B cell (primary cell): ENCODE measurements around the gene NAP1L5. TPM values are rescaled to one million over a fixed set of nuclear protein-coding genes. Genes with fewer than 3 reads are reported as not detected.

Experiments
- ATAC-seq: fragments of 200-7000 bp; cut with Tn5 transposase; one replicate; pipeline ENCODE4 v1.10.0; 2021; ENCODE audit warnings: low read depth, mild to moderate bottlenecking, moderate number of reproducible peaks, moderate library complexity
- CTCF ChIA-PET: fragments of 350-600 bp; sonication (Branson Sonifier 250); formaldehyde crosslinking; loops from one replicate; lab custom pipeline; 2021; ENCODE audit warnings: antibody characterized with exemption, inconsistent platforms; lab: Charles Lee
- POLR2A ChIA-PET: fragments of 350-600 bp; sonication (Branson Sonifier 250); formaldehyde crosslinking; loops from one replicate; lab custom pipeline; 2021; ENCODE audit warnings: antibody characterized with exemption; lab: Charles Lee
- DNase-seq: peaks from one replicate; pipeline ENCODE4 v3.0.0; 2013
- H2AFZ ChIP-seq: 2 replicates; pipeline ENCODE4 v1.6.1; 2012; ENCODE audit warnings: mild to moderate bottlenecking, low read depth, low read length; ENCODE audit not compliant: insufficient read depth, poor library complexity, severe bottlenecking
- H3K27ac ChIP-seq, 2 donors: 1 replicate in 1 of 2; 2 replicates in 1 of 2; pipeline ENCODE4 v1.5.1; 2012 to 2013; ENCODE audit warnings: low read length in 2 of 2, mild to moderate bottlenecking in 2 of 2, moderate library complexity in 1 of 2
- H3K27me3 ChIP-seq, 4 experiments: fragments of 200-600 bp in 1 of 4; sonication (generic) in 1 of 4; replicated peaks in 1 of 4; 1 replicate in 2 of 4; 2 replicates in 2 of 4; pipeline versions ENCODE4 v1.6.1 to v1.7.0; 2013 to 2016; ENCODE audit warnings: low read length in 3 of 4, mild to moderate bottlenecking in 2 of 4, mixed read lengths in 1 of 4, moderate library complexity in 1 of 4; ENCODE audit not compliant: insufficient read depth in 4 of 4, control insufficient read depth in 3 of 4; ENCODE audit errors: control extremely low read depth in 1 of 4
- H3K36me3 ChIP-seq, 2 experiments: replicated peaks in 1 of 2; 1 replicate in 1 of 2; 2 replicates in 1 of 2; pipeline versions ENCODE4 v1.6.1 to v1.7.1; 2013; ENCODE audit warnings: low read length in 1 of 2; ENCODE audit not compliant: insufficient read depth in 2 of 2, control insufficient read depth in 1 of 2; ENCODE audit errors: control extremely low read depth in 1 of 2, extremely low read depth in 1 of 2
- H3K4me1 ChIP-seq, 2 donors: fragments of 200-600 bp in 1 of 2; sonication (generic) in 1 of 2; 1 replicate in 1 of 2; 2 replicates in 1 of 2; pipeline versions ENCODE4 v1.5.1 to v1.6.1; 2013 to 2017; ENCODE audit warnings: low read length in 2 of 2; ENCODE audit not compliant: control insufficient read depth in 2 of 2, insufficient read depth in 2 of 2
- H3K4me2 ChIP-seq: replicated peaks from 2 replicates; pipeline ENCODE3; 2012; ENCODE audit warnings: mild to moderate bottlenecking, low read depth, low read length; ENCODE audit not compliant: poor library complexity, severe bottlenecking
- H3K4me3 ChIP-seq, 5 experiments: fragments of 200-600 bp in 1 of 5; sonication (generic) in 1 of 5; 1 replicate in 3 of 5; 2 replicates in 2 of 5; pipeline versions ENCODE4 v1.5.1 to v1.7.0; 2011 to 2016; ENCODE audit warnings: low read length in 4 of 5, mild to moderate bottlenecking in 4 of 5, low read depth in 2 of 5, control low read depth in 1 of 5, moderate library complexity in 1 of 5; ENCODE audit not compliant: insufficient read depth in 1 of 5; ENCODE audit errors: control extremely low read depth in 1 of 5, extremely low read depth in 1 of 5
- H3K79me2 ChIP-seq: fragments of 200-600 bp; sonication (generic); one replicate; pipeline ENCODE4 v1.6.0; 2016; ENCODE audit warnings: low read length; ENCODE audit not compliant: control insufficient read depth, insufficient read depth
- H3K9ac ChIP-seq: fragments of 200-600 bp; sonication (generic); 2 replicates; pipeline ENCODE4 v1.6.1; 2017; ENCODE audit warnings: mild to moderate bottlenecking, low read length, moderate library complexity
- H3K9me3 ChIP-seq, 3 donors: one replicate each; pipeline versions ENCODE4 v1.6.1 to v1.7.1; 2013; ENCODE audit warnings: low read length in 2 of 3; ENCODE audit not compliant: control insufficient read depth in 2 of 3, insufficient read depth in 1 of 3; ENCODE audit errors: control extremely low read depth in 1 of 3
- H4K20me1 ChIP-seq: 2 replicates; pipeline ENCODE4 v1.6.0; 2012; ENCODE audit warnings: mild to moderate bottlenecking, low read length; ENCODE audit not compliant: insufficient read depth, control insufficient read depth, poor library complexity, severe bottlenecking
- H3K27ac Mint-ChIP-seq: one replicate; pipeline ENCODE4 v1.8.0; 2021; ENCODE audit warnings: mixed read lengths
- H3K27me3 Mint-ChIP-seq: one replicate; pipeline ENCODE4 v1.8.0; 2021; ENCODE audit warnings: mixed read lengths
- H3K4me1 Mint-ChIP-seq: one replicate; pipeline ENCODE4 v1.8.0; 2021; ENCODE audit warnings: mixed read lengths
- H3K4me3 Mint-ChIP-seq: one replicate; pipeline ENCODE4 v1.8.0; 2021; ENCODE audit warnings: mixed read lengths
- H3K9me3 Mint-ChIP-seq: one replicate; pipeline ENCODE4 v1.8.0; 2022; ENCODE audit warnings: mixed read lengths; ENCODE audit not compliant: insufficient read depth
- CTCF ChIP-seq: fragments of 200-600 bp; IDR thresholded peaks from one replicate; pipeline ENCODE4 v1.8.0; 2022; ENCODE audit warnings: antibody characterized with exemption, mild to moderate bottlenecking
- EZH2 ChIP-seq: IDR thresholded peaks from 2 replicates; pipeline ENCODE4 v1.6.1; 2012; ENCODE audit warnings: borderline replicate concordance, low read depth, mild to moderate bottlenecking, moderate library complexity, low read length; ENCODE audit not compliant: insufficient read depth, poor library complexity, severe bottlenecking
- WGBS: methylation state at CpG from one replicate; pipeline ENCODE4 v1.1.5; 2013; ENCODE audit warnings: missing lambda C conversion rate; ENCODE audit not compliant: insufficient coverage; 5-methylcytosine and 5-hydroxymethylcytosine counted together
- intact Hi-C: fragments of 100-400 bp; cut with micrococcal nuclease; formaldehyde crosslinking; loops from one replicate; pipeline ENCODE4 v1.10.0; 2022
- polyA plus RNA-seq: library from polyadenylated mRNA; depleted of rRNA; stranded (reverse); fragments of >200 nt; gene quantifications from 2 replicates; pipeline ENCODE4 v1.2.3, GENCODE V29; 2012
- total RNA-seq, 2 donors: library from RNA; stranded (reverse); fragments of 120-200 nt in 1 of 2; gene quantifications; 1 replicate in 1 of 2; 2 replicates in 1 of 2; pipeline versions ENCODE4 v1.2.3 to v1.2.4, GENCODE V29; 2013 to 2022

NAP1L5 gene
- total and polyA plus RNA-seq, 2 donors (not counting 1 experiment from before 2014, with no cell fraction given) = 1.5 to 1.7 TPM

GRCh38 chr4:88713782-88714181 is 16.2 kb upstream of the NAP1L5 start:
- H2AFZ ChIP-seq = no peak overlapping the region
- H3K4me3 Mint-ChIP-seq = no peak overlapping the region
- ATAC-seq = no peak
- no peak overlapping the region for H3K4me3 ChIP-seq
- no peaks in the 10 kb centered on the region for H3K4me1 ChIP-seq
- H3K4me2 ChIP-seq = no peak overlapping the region
- no peaks in the 10 kb centered on the region for H3K4me1 Mint-ChIP-seq
- DNase-seq = no peak
- no CpG with 5 or more reads among the region's 1 CpG for WGBS
- H3K27me3 Mint-ChIP-seq = no peaks in the 10 kb centered on the region
- H3K9me3 ChIP-seq = peaks cover 4 to 14% (median 6%) of the 10 kb centered on the region in 3 donors
- ChIA-PET POLR2A (no interaction called here), CTCF (no interaction called here)
- TF ChIP-seq CTCF (no peak), EZH2 (no peak)
- no peak overlapping the region for H3K9ac ChIP-seq
- peaks cover 10% of the 10 kb centered on the region for H3K9me3 Mint-ChIP-seq
- no peaks in the 10 kb centered on the region for H3K27me3 ChIP-seq
- intact Hi-C loops = no loop called here
- H4K20me1 ChIP-seq = no peaks in the 10 kb centered on the region
- no peak overlapping the region for H3K27ac ChIP-seq
- H3K79me2 ChIP-seq = no peaks in the 10 kb centered on the region
- H3K27ac Mint-ChIP-seq = no peak overlapping the region
- H3K36me3 ChIP-seq = peaks cover 7 to 43% of the 10 kb centered on the region in 2 experiments

- Histone ChIP-seq H3K9ac (no peak overlapping the region), H3K79me2 (no peaks in the 10 kb centered on the region), H3K27ac (no peak overlapping the region), H4K20me1 (no peaks in the 10 kb centered on the region), H3K4me3 (no peak overlapping the region), H3K4me1 (no peaks in the 10 kb centered on the region), H3K27me3 (no peaks in the 10 kb centered on the region), H2AFZ (no peak overlapping the region), H3K36me3 (peaks cover 26 to 43% of the 10 kb centered on the region in 2 experiments), H3K4me2 (no peak overlapping the region), H3K9me3 (peaks cover 0 to 1% (median 0%) of the 10 kb centered on the region in 3 donors)
- Mint-ChIP-seq H3K9me3 (peaks cover 5% of the 10 kb centered on the region), H3K27ac (no peak overlapping the region), H3K27me3 (no peaks in the 10 kb centered on the region), H3K4me3 (no peak overlapping the region), H3K4me1 (no peaks in the 10 kb centered on the region)
- ATAC-seq (no peak), DNase-seq (no peak)
- ChIA-PET CTCF (no interaction called here), POLR2A (no interaction called here)
- WGBS = no CpG with 5 or more reads among the region's 1 CpG
- intact Hi-C loops = no loop called here
- no peak for TF ChIP-seq EZH2
- TF ChIP-seq CTCF = no peak
Observed at GRCh38 chr4:88709989-88710388, 12.4 kb upstream of the NAP1L5 start.
